ENCODE data around the gene CCDC74B.
"Not testable (repeated sequence)": the region's sequence is repeated elsewhere in the genome, so short reads cannot be mapped to it uniquely, and the experiment has no call there.

- TF ChIP-seq SPI1, TAF1 (IDR thresholded peaks at IDR 0.05; ENCODE audit: low read depth, low read length): not testable (repeated sequence)
These were observed 8.4 kb downstream of the CCDC74B start for GRCh38 chr2:130136546-130136945.

Data from GM12891 (cell line).